Embryonic facial prominence (tissue), 1 donor: ENCODE data around the gene OR7D2.
A peak's percentile ranks its signal among the peaks of the same experiment; 100 is the strongest.
"Not testable (repeated sequence)": the region's sequence is repeated elsewhere in the genome, so short reads cannot be mapped to it uniquely, and the experiment has no call there.

Source experiments
- DNase-seq: peaks from one replicate; pipeline ENCODE4 v3.0.0-alpha.2; 2016; ENCODE audit errors: extremely low spot score

Gene OR7D2

DNA sequence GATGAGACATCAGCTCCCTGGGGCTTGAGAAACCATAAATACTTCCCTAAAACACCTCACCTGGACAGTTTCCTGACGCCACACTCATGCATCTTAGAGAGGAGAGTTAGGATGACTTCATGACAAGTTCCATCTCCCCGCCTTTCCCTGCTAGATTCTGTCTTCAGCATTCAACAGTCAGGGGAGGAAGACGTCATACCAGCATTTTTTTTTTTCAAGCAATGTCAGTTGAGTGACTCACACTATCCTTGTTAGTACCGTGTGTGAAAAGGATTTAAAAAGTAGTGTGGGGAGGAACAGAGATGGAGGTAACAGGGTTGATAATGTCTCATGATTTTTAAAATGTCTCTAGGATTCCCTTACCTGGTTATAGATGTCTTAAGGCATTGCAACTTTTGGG is at the start of gene OR7D2:
Gene OR7D2 (plus strand): TSS at position 79 of the 400 bp plus-strand sequence. CDS start 6,803 bp downstream, outside the sequence.
- DNase-seq, result no peak

DNA sequence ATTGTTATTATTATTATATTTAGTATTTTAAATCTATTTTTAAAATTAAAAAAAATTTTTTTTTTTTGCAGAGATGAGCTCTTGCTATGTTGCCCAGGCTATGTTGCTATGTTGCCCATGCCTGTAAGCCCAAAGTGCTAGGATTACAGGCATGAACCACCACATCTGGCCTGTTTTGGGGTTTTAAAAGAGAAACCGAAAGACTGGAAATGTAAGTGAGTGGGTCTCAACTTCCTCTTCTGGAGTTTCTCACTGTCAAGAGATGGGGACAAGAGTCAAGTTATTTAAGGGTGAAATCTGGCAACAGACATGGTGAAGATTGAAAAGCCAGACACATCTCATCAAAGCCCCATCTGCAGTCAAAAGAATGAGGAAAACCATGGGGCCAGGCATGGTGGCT is 47.8 kb upstream of the OR7D2 start:
- no peak for DNase-seq

DNA sequence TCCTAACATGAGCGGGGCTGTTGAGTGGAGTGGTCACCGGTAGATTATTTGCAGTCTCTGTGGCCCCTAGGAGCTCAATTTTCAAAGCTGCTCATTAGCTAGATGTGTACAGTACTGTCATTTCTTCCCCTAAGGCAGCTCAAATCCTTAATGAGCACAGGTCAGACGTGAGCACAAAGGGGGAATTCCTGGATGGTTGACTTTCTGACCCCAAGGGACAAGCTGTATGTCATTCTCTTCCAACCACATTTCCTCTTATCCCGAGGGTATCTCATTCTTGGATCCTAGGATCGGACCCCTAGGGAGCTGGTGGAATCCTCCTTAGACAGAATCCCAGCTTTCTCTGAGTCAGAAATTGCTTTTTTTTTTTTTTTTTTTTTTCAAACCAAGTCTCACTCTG is 46.4 kb upstream of the OR7D2 start:
- no peak for DNase-seq

DNA sequence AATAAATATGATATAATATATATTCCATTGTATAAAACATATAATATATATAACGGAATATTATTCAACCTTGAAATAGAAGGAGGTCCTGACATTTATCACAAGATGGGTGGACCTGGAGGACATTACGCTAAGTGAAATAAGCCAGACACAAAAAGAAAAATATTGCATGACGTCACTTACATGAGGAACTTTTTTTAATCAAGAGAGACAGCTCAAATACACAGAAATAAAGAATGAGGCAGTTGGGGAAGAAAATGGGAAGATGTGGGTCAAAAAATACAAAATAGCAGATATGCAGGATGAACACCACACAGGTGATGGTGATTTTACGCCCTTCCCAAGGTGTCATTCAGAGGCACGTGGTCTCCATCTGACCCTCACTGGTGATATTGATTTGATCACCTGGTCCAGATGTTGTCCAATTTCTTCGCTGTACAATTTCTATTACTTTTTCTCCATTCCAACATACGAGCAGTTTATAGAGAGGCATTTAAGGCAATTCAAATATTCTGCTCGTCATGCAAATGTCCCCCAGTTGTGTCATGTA is 39.1 kb upstream of the OR7D2 start:
- DNase-seq, result no peak

DNA sequence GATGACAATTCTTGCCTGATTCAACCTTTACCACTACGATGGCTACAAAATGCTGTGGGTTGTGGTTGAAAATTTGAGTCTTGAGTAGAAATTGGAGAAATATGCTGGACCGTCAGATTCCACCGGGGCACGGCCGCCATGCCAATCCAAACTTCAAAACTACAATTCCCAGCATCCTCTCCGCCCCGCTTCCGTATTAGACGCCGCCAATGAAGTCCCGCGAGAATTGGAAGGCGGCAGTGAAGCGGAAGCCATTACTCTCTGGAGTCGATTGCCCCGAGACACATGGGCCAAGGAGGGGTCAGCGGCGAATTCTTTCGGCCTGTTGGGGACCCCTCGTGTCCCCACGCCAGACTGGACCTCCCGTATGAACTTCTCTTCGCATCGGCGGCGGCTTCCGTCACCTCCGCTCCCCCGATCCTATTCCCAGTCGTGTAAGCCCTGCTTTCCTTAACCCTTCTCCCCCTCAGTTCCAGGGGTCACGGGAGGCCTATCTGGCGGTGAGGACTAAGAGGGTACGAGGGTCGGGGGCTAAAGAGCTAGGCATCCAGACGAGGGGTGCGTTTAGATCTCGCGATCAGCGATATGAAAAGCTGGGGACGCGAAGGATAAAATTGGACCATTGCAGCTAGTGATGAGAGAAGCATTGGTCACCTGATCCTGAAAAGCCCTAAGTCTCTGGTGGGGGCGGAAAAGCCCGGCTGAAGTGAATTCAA is 38.5 kb upstream of the OR7D2 start, which contains the start of gene ZNF317:
Gene ZNF317 (plus strand): TSS at position 239 of the 716 bp plus-strand sequence. CDS start 15,620 bp downstream, outside the sequence.
- peak; percentile 94 for DNase-seq

DNA sequence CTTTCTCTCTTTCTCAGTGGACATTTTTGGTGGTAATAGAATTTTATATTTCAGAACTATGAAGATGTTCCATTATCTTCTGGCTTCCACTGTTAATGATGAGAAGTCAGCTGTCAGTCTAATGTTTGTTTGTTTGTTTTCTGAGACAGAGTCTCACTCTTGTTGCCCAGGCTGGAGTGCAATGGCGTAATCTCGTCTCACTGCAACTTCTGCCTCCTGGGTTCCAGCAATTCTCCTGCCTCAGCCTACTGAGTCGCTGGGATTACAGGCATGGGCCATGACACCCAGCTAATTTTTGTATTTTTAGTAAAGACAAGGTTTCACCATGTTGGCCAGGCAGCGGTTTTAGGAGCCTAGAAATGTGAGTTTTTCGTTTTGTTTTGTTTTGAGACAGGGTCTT is 33.9 kb upstream of the OR7D2 start:
- DNase-seq, result no peak

DNA sequence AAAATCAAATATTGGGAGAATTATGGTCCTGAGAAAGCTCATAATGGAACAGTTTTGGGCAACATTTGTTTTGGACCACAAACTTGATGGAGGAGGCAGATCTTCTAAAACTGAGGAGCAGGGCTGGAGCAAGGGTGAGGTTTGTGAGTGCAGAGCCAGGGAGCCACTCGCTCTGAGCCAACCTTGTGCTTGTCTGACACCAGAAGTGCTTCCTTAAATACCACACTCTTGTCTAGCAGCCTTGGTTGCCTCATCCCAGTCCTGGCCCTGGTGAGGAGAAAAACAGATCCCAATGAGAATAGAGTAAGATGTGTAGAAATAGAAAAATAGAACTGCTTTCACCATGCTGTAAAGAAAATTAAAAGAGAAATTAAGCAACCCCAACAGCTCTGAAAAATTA is 31.9 kb upstream of the OR7D2 start:
- DNase-seq, result no peak

DNA sequence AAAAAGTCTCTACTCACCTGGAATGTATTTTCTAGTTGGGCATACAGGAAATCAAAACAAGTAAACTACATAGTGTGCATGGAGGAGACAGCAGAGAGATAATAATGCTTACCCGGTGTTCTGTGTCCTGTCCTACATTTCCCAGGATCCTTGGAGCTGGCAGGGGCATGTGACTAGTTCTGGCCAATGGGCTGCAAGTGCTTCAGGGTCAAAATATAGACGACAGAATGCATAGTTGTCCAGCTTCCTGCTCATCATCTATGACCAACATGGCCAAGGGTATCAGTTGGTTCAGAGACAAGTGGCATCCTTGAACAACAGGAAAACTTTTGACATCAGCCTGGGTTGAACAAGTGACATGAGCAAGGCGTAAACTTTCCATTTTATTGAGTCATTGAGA is 30.1 kb upstream of the OR7D2 start:
- DNase-seq, result no peak

DNA sequence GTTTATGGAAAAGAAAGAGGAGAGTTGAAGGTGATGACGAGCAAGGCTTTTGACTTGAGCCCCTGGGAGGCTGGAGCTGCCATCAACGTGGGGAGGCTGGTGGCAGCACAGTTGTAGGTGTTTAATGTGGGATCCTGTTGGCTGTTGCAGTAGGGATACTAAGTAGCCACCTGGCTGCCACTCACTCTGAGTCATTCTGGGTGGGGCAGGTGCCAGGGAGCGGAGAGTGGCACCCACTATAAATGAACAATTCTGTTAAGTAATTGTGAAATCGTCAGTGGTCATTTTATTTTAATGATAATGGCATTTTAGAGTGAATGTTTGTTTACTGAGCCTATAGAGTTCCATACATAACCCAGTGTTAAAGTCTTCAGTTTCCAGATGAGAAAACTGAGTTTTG is 28.8 kb upstream of the OR7D2 start:
- no peak for DNase-seq

DNA sequence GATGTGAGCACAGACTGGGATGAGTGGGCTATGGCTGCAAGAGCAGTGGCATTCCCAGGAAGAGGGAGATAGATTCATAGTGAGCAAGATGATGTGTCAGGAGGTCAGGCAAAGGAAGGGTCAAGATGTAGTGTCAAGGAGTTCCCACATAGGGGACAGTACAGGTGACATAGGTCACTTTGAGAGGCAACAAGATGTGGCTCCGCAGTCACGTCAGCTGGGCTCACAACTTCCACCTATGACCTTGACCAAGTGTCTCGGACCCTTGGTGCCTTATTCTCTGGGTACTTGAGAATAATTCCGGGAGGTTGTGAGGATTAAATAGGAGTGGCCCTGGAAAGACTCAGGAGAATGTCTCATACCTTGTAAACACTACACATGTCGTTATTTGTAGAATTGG is 28.1 kb upstream of the OR7D2 start:
- no peak for DNase-seq

DNA sequence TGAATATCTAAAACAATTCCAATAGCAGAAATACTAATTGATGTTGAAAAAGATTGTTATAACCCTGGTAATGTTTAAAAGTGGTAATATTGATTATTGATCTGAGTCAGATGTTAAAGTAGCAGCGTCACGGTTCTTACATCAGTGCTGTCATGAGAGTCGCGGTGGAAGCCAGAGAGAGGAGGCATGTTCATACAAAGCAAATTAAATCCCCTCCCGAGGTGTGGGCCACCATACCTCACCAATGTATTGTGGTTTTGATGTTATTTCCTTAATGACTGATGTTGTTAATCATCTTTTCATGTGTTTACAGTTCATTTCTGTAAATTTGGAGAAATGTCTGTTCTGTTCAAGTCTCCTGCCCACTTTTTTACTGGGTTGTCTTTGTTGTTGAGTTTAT is 27.4 kb upstream of the OR7D2 start:
- no peak for DNase-seq

DNA sequence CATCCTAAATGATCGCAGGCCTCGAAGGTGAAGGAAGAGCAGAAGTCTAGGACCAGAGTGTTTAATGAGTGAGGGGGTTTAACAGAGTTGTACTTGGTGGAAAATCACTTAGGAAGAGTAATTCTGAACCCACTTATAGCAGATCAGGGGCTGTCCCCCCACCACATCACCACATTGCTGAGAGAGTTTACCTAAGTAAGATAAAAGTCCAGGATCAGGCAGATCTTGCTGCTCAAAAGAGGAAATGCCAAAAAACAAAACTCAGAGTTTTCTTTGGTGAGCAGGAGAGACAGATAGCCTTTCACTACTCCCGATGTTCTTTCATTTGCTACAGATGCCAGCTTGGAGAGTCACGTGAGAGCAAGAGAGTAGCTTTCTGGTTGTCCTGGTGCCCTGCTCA is 23.2 kb upstream of the OR7D2 start:
- no peak for DNase-seq

DNA sequence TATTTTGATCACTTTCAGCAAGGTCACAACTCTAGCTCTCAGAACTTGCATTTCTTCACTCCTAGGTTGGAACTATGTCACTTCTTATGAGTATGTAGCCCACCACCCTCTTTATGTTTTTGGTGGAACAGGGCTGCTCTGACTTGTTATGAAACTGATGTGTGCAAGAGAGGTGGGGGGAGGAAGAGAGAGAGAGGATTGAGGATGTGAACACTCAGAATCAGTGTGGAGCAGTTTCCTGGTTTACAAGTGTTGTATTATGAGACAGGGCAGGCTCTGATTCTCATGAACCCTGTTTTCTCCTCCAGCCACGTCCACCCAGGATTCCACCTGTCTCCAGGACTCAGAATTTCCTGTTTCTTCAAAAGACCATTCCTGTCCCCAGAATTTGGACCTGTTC is 22.5 kb upstream of the OR7D2 start:
- no peak for DNase-seq

DNA sequence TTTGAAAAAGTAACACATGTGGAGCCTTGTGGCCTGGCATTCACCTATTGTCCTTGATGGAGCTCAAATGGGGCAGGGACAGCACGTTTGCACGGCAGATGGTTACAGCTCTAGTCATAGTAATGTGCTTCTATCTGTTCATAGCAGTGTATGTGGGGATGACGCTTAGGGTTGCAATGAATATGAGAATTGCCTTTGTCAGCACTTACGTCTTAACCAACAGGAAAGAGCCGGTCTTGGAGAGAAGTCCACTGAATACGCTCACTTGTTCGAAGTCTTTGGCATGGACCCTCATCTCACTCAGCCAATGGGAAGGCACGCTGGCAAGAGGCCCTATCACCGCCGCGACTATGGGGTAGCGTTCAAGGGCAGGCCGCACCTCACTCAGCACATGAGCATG is 18.9 kb upstream of the OR7D2 start:
- no peak for DNase-seq

DNA sequence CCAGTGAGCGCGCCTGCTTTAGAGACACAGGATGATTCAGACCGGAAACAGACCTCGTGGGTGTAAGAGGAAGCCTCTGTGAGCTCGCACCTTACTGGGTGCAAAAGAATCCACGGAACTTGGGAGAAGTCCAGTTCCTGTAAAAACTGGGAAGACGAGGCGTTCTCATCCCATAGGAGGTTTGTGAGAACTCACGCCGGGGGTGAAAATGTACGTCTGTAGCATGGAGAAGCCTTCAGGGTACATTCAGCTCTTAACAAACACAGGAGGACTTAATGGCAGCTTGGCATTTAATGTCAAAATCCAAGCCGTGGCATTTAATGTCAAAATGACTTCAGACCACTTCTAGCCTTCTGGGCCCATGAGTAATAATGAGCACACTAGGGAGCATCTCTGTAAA is 17.4 kb upstream of the OR7D2 start:
- no peak for DNase-seq

DNA sequence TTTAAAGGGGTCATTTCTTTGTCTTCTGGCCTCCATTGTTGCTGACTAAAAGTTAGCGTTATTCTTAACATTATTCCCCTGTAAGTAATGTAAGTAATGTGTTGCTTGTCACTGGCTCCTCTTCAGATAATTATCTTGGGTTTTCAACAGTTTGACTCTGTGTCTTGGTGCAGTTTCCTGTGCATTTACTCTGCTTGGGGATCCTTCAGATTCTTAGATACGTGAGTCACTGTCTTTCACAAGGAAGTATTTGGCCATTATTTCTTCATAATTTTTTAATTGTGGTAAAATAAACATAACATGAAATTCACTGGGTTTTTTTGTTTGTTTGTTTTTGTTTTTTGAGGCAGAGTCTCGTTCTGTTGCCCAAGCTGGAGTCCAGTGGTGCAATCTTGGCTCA is 13.5 kb upstream of the OR7D2 start:
- DNase-seq, result no peak

DNA sequence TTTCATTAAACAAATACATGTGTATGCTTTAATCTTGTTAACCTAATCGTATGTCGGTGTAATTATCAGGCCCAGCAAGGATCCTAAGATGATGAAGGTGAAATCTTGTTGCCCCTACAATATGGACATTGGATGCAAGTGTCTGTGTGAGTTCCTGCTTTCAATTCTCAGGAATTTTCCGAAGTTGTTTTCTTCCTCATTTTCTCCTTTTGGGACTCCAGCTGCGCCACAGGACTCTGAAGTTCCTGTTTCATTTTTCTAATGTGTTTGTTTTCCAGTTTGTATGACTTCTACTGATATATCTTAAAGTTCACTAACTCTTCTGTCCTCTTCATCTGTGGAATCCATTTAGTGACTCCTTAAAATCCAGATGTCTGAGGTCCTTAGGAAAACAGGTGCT is 11.9 kb upstream of the OR7D2 start:
- no peak for DNase-seq

DNA sequence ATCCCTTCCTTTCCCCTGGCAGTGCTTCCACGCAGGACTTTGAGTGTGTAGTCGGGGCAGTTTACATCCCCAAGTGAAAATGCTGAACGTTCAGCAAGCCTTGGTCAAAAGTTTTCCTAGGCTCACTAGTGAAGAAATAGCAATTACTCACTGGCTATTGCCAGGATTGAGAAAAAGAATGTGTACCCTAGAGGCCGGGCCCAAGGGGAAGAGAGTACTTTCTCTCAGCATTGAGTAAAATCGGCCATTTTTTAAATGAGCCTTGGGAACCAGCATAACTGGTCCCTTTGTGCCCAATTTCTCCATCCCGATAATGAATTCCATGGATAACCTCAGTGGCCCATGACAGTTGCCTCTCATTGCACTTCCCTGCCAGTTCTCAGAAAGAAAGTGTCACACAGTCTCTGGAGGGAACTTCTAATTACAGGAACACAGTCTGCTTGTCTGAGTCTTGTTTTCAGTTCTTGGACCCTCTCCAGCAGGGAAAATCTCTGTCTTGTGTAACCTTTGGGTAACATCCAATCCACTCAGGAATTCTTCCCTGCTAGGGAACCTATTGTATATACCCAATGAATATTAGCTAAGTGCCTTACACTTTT is 7.3 kb upstream of the OR7D2 start:
- no peak for DNase-seq

DNA sequence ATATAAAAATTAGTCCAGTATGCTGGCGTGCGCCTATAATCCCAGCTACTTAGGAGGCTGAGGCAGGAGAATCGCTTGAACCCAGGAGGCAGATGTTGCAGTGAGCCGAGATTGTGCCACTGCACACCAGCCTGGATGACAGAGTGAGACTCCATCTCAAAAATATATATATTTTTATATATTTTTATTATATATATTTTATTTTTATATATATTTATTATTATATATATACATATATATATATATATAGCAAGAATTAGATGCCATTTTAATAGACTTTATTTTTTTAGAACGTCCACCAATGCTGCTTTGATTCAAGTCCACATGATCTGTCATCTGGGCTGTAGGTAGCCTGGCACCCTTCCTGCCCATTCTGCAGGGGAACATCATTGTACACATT is 3.5 kb upstream of the OR7D2 start:
- DNase-seq, result no peak

DNA sequence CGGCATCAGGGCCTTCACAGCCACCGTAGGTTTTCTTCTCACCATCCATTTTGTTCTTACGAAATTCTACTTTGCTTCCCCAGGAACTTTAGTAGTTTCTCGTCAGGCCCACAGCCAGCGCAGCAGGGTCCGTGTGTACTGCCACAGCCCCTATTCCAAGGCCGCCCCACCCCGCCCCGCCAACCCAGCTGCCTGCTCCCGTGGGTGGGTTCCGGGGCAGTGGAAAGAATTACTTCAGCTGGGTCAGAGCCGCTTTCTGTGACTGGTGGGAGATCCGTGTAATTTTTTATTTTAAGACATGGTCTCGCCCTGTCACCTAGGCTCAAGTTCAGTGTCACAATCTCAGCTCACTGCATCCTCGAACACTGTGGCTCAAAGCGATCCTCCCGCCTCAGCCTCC is 4.2 kb downstream of the OR7D2 start:
- DNase-seq, result no peak

DNA sequence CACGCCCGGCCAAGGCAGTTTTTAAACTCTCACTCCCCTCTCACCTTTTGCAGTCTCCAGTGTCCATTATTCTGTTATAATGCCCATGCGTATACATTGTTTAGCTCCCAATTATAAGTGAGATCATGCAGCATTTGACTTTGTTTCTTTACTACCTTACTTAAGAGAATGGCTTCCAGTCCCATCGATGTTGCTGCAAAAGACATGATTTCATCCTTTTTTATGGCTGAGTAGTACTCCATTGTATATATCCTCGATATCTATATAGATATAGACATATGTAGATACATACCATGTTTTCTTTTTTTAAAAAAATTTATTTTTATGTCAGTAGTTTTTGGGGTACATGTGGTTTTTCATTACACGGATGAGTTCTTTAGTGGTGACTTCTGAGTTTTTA is 8.4 kb downstream of the OR7D2 start:
- DNase-seq, result no peak

DNA sequence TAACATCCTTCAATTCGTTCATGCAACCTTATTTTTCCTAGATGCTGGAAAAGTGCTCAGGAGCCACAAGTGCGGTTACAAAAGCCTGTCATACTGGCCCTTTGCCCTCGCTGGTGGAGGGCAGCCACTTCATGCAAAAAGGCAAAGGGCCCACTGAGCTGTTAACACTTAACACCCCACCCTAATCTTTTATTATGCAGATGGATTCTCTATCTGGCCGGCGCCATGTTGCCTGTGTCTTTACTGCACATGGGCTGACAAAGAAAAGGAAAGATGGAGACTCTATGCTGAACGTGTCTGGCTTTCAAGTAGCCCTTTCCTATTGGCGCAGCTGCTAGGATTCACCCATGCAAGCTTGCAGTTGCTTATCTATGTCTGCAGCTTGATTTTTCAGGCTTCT is 10.8 kb downstream of the OR7D2 start:
- DNase-seq, result no peak

DNA sequence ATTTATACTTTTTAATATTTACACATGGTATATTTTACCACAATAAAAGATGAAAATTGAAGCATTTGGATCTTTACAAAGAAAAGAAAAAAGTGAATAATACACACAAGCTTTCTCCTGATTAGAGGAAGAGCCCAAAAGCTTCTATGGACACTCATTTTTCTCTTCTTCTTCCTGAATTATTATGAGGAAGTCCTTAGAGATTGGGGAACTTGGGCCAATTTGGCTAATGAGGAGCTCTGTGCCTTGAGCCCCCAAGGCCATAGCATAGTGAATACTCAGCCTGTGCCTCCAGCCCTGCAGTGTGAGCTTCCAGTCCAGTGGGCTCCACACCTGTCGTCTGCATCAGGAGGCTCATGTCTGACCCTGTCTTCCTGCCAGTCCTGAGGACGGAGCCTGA is 19.3 kb downstream of the OR7D2 start:
- not testable (repeated sequence) for DNase-seq
